HG03060 (cell line): ENCODE measurements around the gene MEPCE.

Experiments
- ATAC-seq: cut with Tn5 transposase; IDR thresholded peaks from one replicate; pipeline ENCODE4 v1.9.1; 2021; ENCODE audit warnings: low read depth, moderate number of reproducible peaks; ENCODE audit not compliant: unreplicated experiment

MEPCE gene

DNA sequence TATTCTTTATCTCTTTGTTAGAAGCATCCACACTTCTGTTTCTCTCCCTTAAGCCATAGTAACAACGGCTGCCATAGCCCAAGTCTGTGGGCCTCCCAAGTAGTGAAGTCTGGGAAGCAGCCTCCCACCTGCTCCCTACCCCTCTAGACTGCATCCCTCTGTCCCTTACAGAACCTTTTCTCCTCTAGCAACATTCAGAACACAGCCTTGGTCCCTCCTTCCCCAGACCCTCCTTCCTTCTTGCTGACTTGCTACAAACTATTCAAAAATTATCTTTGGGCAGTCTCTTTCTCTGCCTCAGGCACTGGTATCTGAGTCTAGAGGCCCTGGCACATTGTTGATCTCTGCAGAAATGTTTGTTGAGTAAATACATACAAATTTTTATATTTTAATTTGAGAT, 51.8 kb downstream of the MEPCE start:
- ATAC-seq, result no peak

DNA sequence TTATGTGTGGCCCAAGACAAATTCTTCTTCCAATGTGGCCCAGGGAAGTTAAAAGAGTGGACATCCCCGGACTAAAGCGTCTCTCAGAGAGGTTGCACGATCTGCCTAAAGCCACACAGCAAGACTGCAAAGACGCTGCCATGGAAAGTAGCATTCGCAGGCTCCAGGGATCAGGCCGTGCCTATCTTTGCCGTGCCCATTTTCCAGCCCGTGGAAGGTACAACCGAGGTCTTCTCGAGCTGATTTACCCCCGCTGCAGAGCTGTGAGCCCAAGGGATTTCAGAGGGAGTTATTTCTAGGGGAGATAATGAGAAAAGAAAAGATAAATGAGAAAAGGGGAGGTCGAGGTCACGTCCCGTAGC, 53.1 kb downstream of the MEPCE start:
- no peak for ATAC-seq

DNA sequence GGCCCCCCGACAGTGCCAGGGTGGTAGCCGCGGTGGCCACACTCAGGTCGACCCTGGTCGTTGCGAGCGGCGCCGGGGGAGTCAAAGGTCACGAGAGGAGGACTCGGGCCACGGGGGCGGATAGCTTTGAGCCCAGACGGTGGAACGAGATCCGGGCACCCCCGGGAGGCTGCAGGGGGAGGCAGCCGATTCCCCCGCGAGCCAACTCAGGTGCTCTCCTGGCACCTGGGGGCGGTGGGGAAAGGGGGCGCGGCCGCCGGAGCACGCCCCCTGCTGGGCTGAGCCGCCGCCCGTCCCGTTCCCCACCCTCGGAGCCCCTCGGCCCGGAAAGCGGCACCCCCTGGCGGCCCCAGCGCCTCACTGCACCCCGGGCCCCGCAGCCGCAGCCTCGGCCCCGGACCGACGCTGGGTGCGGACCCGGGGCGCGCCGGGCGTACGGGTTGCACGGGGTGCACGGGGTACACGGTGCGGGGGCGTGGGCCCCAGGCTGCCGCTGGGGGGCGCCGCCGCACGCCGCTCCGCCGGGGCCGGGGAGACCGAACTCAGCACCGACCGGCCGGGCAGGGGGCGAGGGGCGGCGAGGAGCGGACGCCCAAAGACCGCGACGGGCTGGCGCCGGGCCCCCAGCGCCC, 53.6 kb downstream of the MEPCE start:
- ATAC-seq, result no peak
